ENCODE results near the gene COL1A2.

Gene COL1A2

DNA sequence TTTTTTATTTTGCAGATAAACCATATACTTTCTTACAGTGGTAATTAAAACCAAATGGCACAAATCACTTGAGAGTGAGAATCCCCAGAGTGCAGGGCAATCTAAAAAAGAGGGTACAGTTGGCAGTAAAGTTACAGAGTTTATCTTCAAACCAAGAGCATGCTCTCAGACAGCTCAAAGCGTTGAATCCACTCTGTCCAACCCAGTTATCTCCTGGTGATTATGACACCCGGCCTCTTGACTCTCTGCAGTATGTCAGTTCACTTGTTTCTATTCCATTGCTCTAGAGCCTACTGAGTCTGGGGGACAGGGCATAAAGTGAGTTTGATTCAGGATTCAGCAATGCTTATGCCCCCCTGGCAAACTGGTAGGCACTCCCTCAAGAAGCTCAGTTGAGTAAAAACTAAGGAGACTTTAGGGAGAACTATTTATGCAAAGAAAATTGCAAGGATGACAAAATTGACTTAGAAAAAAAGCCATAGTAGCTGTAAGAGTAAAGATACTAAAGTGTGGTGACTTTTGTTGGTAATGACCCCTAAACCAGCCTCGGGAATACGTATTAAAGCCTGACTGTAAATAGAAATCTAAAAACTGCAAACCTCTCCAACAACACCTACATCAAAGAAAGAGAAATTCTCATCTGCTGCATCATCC is 55.5 kb downstream of the COL1A2 start:
- Histone ChIP-seq H3K4me1 (ENCODE audit: low read length) (no peaks in the 10 kb centered on the region), H3K27me3 (replicated peaks; ENCODE audit: insufficient read depth, low read length) (no peaks in the 10 kb centered on the region), H4K20me1 (ENCODE audit: insufficient read depth, low read length) (no peaks in the 10 kb centered on the region), H3F3A (ENCODE audit: insufficient read depth, low read length) (no peaks in the 10 kb centered on the region), H3K4me2 (ENCODE audit: low read depth, low read length) (no peak overlapping the region), H3K4me3 (ENCODE audit: low read length) (no peak overlapping the region), H3K9me2 (replicated peaks; ENCODE audit: insufficient read depth, low read length) (no peaks in the 10 kb centered on the region), H3K79me2 (ENCODE audit: low read length) (no peaks in the 10 kb centered on the region), H3K36me3 (replicated peaks; ENCODE audit: insufficient read depth, low read length) (no peaks in the 10 kb centered on the region), H3K9ac (ENCODE audit: low read length) (no peak overlapping the region), H3K27ac (ENCODE audit: low read length) (no peak overlapping the region), H3K9me3 (replicated peaks; ENCODE audit: insufficient read depth, low read length) (no peaks in the 10 kb centered on the region), H2AFZ (ENCODE audit: low read length) (no peak overlapping the region)
- TF ChIP-seq EZH2phosphoT487 (IDR thresholded peaks at IDR 0.05; ENCODE audit: low read length) (no peak), EZH2 (optimal IDR thresholded peaks at IDR 0.05; ENCODE audit: low read depth, low read length) (no peak)
- TF ChIP-seq, protein P1, sequence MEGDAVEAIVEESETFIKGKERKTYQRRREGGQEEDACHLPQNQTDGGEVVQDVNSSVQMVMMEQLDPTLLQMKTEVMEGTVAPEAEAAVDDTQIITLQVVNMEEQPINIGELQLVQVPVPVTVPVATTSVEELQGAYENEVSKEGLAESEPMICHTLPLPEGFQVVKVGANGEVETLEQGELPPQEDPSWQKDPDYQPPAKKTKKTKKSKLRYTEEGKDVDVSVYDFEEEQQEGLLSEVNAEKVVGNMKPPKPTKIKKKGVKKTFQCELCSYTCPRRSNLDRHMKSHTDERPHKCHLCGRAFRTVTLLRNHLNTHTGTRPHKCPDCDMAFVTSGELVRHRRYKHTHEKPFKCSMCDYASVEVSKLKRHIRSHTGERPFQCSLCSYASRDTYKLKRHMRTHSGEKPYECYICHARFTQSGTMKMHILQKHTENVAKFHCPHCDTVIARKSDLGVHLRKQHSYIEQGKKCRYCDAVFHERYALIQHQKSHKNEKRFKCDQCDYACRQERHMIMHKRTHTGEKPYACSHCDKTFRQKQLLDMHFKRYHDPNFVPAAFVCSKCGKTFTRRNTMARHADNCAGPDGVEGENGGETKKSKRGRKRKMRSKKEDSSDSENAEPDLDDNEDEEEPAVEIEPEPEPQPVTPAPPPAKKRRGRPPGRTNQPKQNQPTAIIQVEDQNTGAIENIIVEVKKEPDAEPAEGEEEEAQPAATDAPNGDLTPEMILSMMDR (IDR thresholded peaks at IDR 0.05; ENCODE audit: low read length) = no peak
- no peak for DNase-seq

- H2AFZ ChIP-seq (ENCODE audit: low read length) = no peak overlapping the region
Observed at GRCh38 chr7:94451187-94451586, 56.5 kb downstream of the COL1A2 start.

GRCh38 chr7:94452239-94452638 is 57.5 kb downstream of the COL1A2 start:
- Histone ChIP-seq H3K4me2 (ENCODE audit: low read depth, low read length) (no peak overlapping the region), H3K4me3 (ENCODE audit: low read length) (no peak overlapping the region), H3K36me3 (replicated peaks; ENCODE audit: insufficient read depth, low read length) (no peaks in the 10 kb centered on the region), H3K4me1 (ENCODE audit: low read length) (no peaks in the 10 kb centered on the region), H3K27ac (ENCODE audit: low read length) (no peak overlapping the region), H3K9ac (ENCODE audit: low read length) (no peak overlapping the region), H2AFZ (ENCODE audit: low read length) (no peak overlapping the region), H3K9me2 (replicated peaks; ENCODE audit: insufficient read depth, low read length) (no peaks in the 10 kb centered on the region), H3K79me2 (ENCODE audit: low read length) (no peaks in the 10 kb centered on the region), H4K20me1 (ENCODE audit: insufficient read depth, low read length) (no peaks in the 10 kb centered on the region), H3K9me3 (replicated peaks; ENCODE audit: insufficient read depth, low read length) (no peaks in the 10 kb centered on the region), H3K27me3 (replicated peaks; ENCODE audit: insufficient read depth, low read length) (no peaks in the 10 kb centered on the region), H3F3A (ENCODE audit: insufficient read depth, low read length) (no peaks in the 10 kb centered on the region)
- no peak for DNase-seq
- TF ChIP-seq EZH2phosphoT487 (IDR thresholded peaks at IDR 0.05; ENCODE audit: low read length) (no peak), EZH2 (optimal IDR thresholded peaks at IDR 0.05; ENCODE audit: low read depth, low read length) (no peak)
- TF ChIP-seq, protein P1 (IDR thresholded peaks at IDR 0.05; ENCODE audit: low read length) = no peak

More at GRCh38 chr7:94451187-94451586, 56.5 kb downstream of the COL1A2 start:
- Histone ChIP-seq H3F3A (ENCODE audit: insufficient read depth, low read length) (no peaks in the 10 kb centered on the region), H3K4me1 (ENCODE audit: low read length) (no peaks in the 10 kb centered on the region), H3K36me3 (replicated peaks; ENCODE audit: insufficient read depth, low read length) (no peaks in the 10 kb centered on the region), H3K4me2 (ENCODE audit: low read depth, low read length) (no peak overlapping the region), H3K4me3 (ENCODE audit: low read length) (no peak overlapping the region), H3K9me2 (replicated peaks; ENCODE audit: insufficient read depth, low read length) (no peaks in the 10 kb centered on the region), H3K9me3 (replicated peaks; ENCODE audit: insufficient read depth, low read length) (no peaks in the 10 kb centered on the region), H3K9ac (ENCODE audit: low read length) (no peak overlapping the region), H3K27me3 (replicated peaks; ENCODE audit: insufficient read depth, low read length) (no peaks in the 10 kb centered on the region), H3K79me2 (ENCODE audit: low read length) (no peaks in the 10 kb centered on the region), H4K20me1 (ENCODE audit: insufficient read depth, low read length) (no peaks in the 10 kb centered on the region), H3K27ac (ENCODE audit: low read length) (no peak overlapping the region)
- DNase-seq = no peak
- TF ChIP-seq EZH2 (optimal IDR thresholded peaks at IDR 0.05; ENCODE audit: low read depth, low read length) (no peak), EZH2phosphoT487 (IDR thresholded peaks at IDR 0.05; ENCODE audit: low read length) (no peak)
- TF ChIP-seq, protein P1 (IDR thresholded peaks at IDR 0.05; ENCODE audit: low read length) = no peak

Measured in MM.1S (cell line).